Keratinocyte (primary cell): ENCODE results near the gene TBL1XR1. TPM values are rescaled to one million over a fixed set of nuclear protein-coding genes. Genes with fewer than 3 reads are reported as not detected.

ENCODE experiments used
- DNase-seq: peaks from one replicate; pipeline ENCODE4 v3.0.0-alpha.2; 2011; ENCODE audit warnings: low read depth, missing footprints, low spot score
- FAIRE-seq: peaks from 2 replicates; lab custom pipeline; 2011; peaks lifted over from hg19 to GRCh38; lab: Jason Lieb, UNC
- H2AFZ ChIP-seq: 2 replicates; pipeline ENCODE4 v1.6.0; 2012; ENCODE audit warnings: low read length, control low read depth, inconsistent platforms; ENCODE audit not compliant: control insufficient read depth
- H3K27ac ChIP-seq: 2 replicates; pipeline ENCODE4 v1.5.1; 2011; ENCODE audit warnings: low read length; ENCODE audit not compliant: control insufficient read depth, insufficient read depth
- H3K27me3 ChIP-seq: 3 replicates; pipeline ENCODE4 v1.6.0; 2011; ENCODE audit warnings: low read length; ENCODE audit not compliant: control insufficient read depth, insufficient read depth; ENCODE audit errors: extremely low read depth
- H3K36me3 ChIP-seq, 2 experiments: 2 replicates in 1 of 2; 3 replicates in 1 of 2; pipeline ENCODE4 v1.5.1; 2011; ENCODE audit warnings: low read length in 2 of 2, mild to moderate bottlenecking in 1 of 2; ENCODE audit not compliant: control insufficient read depth in 2 of 2, insufficient read depth in 2 of 2; ENCODE audit errors: extremely low read depth in 1 of 2
- H3K4me1 ChIP-seq: 3 replicates; pipeline ENCODE4 v1.5.1; 2011; ENCODE audit warnings: low read length; ENCODE audit not compliant: control insufficient read depth, insufficient read depth; ENCODE audit errors: extremely low read depth
- H3K4me2 ChIP-seq: 3 replicates; pipeline ENCODE4 v1.6.0; 2011; ENCODE audit warnings: low read depth, low read length; ENCODE audit not compliant: control insufficient read depth, insufficient read depth; ENCODE audit errors: extremely low read depth
- H3K4me3 ChIP-seq, 3 experiments: fragments of 200-600 bp in 1 of 3; sonication (generic) in 1 of 3; 2 replicates in 2 of 3; 3 replicates in 1 of 3; pipeline ENCODE4 v1.5.1; 2011 to 2016; ENCODE audit warnings: low read length in 3 of 3, mild to moderate bottlenecking in 3 of 3, control low read depth in 2 of 3, inconsistent platforms in 1 of 3, low read depth in 1 of 3, mixed read lengths in 1 of 3, mixed run types in 1 of 3, moderate library complexity in 1 of 3; ENCODE audit not compliant: control insufficient read depth in 2 of 3, insufficient read depth in 2 of 3; ENCODE audit errors: extremely low read depth in 1 of 3
- H3K79me2 ChIP-seq: 2 replicates; pipeline ENCODE4 v1.6.0; 2012; ENCODE audit warnings: low read length; ENCODE audit not compliant: control insufficient read depth, insufficient read depth
- H3K9ac ChIP-seq: 3 replicates; pipeline ENCODE4 v1.6.0; 2011; ENCODE audit warnings: low read length; ENCODE audit not compliant: control insufficient read depth, insufficient read depth; ENCODE audit errors: extremely low read depth
- H3K9me1 ChIP-seq: 3 replicates; pipeline ENCODE4 v1.6.0; 2011; ENCODE audit warnings: low read length; ENCODE audit not compliant: control insufficient read depth, insufficient read depth; ENCODE audit errors: extremely low read depth
- H3K9me3 ChIP-seq: 2 replicates; pipeline ENCODE4 v1.5.1; 2012; ENCODE audit warnings: low read depth, low read length; ENCODE audit not compliant: control insufficient read depth
- H4K20me1 ChIP-seq: 3 replicates; pipeline ENCODE4 v1.6.0; 2011; ENCODE audit warnings: low read length; ENCODE audit not compliant: control insufficient read depth, insufficient read depth; ENCODE audit errors: extremely low read depth
- CTCF ChIP-seq, 3 experiments: IDR thresholded peaks in 1 of 3; conservative IDR thresholded peaks in 1 of 3; optimal IDR thresholded peaks in 1 of 3; 2 replicates in 2 of 3; 3 replicates in 1 of 3; pipeline versions ENCODE3 to v1.5.1; 2011; ENCODE audit warnings: low read length in 3 of 3, mild to moderate bottlenecking in 3 of 3, moderate library complexity in 2 of 3, control low read depth in 1 of 3, inconsistent platforms in 1 of 3; ENCODE audit not compliant: insufficient read depth in 2 of 3; ENCODE audit errors: extremely low read depth in 1 of 3
- EZH2 ChIP-seq: IDR thresholded peaks from one replicate; pipeline ENCODE4 v1.6.1; 2012; ENCODE audit warnings: inconsistent platforms, mild to moderate bottlenecking, low read length, moderate library complexity
- dilution Hi-C: fragments of 300-500 bp; cut with MboI; formaldehyde crosslinking; loops from one replicate; pipeline ENCODE4 v1.7.0; 2020; ENCODE audit warnings: low sequenced_read_pairs; ENCODE audit not compliant: extremely low pct_ligation_motif_present
- polyA plus RNA-seq, 5 experiments: library from polyadenylated mRNA; depleted of rRNA in 3 of 5; stranded (reverse) in 3 of 5; stranded (forward) in 1 of 5; unstranded in 1 of 5; fragments of >200 nt; gene quantifications; 1 replicate in 1 of 5; 2 replicates in 3 of 5; 3 replicates in 1 of 5; pipeline versions ENCODE4 v1.2.1 to v1.2.3, GENCODE V29; 2011 to 2012; ENCODE audit warnings: missing spikeins in 2 of 5, low read depth in 1 of 5, low replicate concordance in 1 of 5

TBL1XR1 gene
- polyA plus RNA-seq, 1 donor (not counting 4 experiments of a cell fraction or from before 2014, with no cell fraction given): 169 TPM

DNA sequence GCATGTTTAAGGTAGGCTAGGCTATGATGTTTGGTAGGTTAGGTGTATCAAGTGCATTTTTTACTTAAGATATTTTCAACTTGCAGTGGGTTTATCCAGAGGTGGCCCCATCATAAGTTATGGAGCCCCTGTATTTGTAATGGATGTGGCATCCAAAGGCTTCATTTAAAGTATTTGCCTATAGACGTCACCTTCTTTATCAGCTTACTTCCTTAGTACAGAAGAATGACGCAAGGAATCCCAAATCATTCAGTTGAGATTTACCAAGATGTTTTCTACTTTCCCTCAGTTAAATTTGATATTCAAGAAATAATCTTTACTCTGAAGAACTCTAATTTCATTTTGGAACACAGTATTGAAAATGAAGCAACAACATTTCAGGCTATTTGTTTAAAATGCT lies 201.3 kb downstream of the TBL1XR1 start:
- dilution Hi-C loops: no loop called here
- TF ChIP-seq CTCF (optimal IDR thresholded peaks at IDR 0.05 in 1 of 3, IDR thresholded peaks at IDR 0.05 in 1 of 3, conservative IDR thresholded peaks at IDR 0.05 in 1 of 3; ENCODE audit: extremely low read depth in 1 of 3, insufficient read depth in 2 of 3, low read length in 3 of 3) (no peak), EZH2 (no peak)
- Histone ChIP-seq H3K9me1 (no peaks in the 10 kb centered on the region), H3K27me3 (no peaks in the 10 kb centered on the region), H3K36me3 (no peaks in the 10 kb centered on the region), H3K9ac (no peak overlapping the region), H4K20me1 (no peaks in the 10 kb centered on the region), H3K4me1 (no peaks in the 10 kb centered on the region), H3K4me2 (no peak overlapping the region), H3K4me3 (no peak overlapping the region), H3K79me2 (no peaks in the 10 kb centered on the region), H2AFZ (no peak overlapping the region), H3K9me3 (no peaks in the 10 kb centered on the region), H3K27ac (no peak overlapping the region)
- DNase-seq (no peak), FAIRE-seq (no peak)

GRCh38 chr3:176994891-176995781 lies 202.1 kb downstream of the TBL1XR1 start:
- Histone ChIP-seq H3K4me2 (no peak overlapping the region), H3K9me1 (no peaks in the 10 kb centered on the region), H3K4me1 (no peaks in the 10 kb centered on the region), H4K20me1 (no peaks in the 10 kb centered on the region), H3K9ac (no peak overlapping the region), H3K4me3 (no peak overlapping the region), H3K36me3 (no peaks in the 10 kb centered on the region), H3K79me2 (no peaks in the 10 kb centered on the region), H3K9me3 (no peaks in the 10 kb centered on the region), H2AFZ (no peak overlapping the region), H3K27me3 (no peaks in the 10 kb centered on the region), H3K27ac (no peak overlapping the region)
- FAIRE-seq (no peak), DNase-seq (no peak)
- no peak for TF ChIP-seq CTCF (optimal IDR thresholded peaks at IDR 0.05 in 1 of 3, IDR thresholded peaks at IDR 0.05 in 1 of 3, conservative IDR thresholded peaks at IDR 0.05 in 1 of 3; ENCODE audit: extremely low read depth in 1 of 3, insufficient read depth in 2 of 3, low read length in 3 of 3)
- no peak for TF ChIP-seq EZH2
- dilution Hi-C loops: no loop called here
